HepG2 (cell line): ENCODE data around the gene IST1. TPM values are rescaled to one million over a fixed set of nuclear protein-coding genes. Genes with fewer than 3 reads are reported as not detected.

ENCODE experiments used
- ATM ChIP-seq: fragments of 450-650 bp; IDR thresholded peaks from 2 replicates; pipeline ENCODE4 v1.7.1; 2017; ENCODE audit warnings: mild to moderate bottlenecking, borderline replicate concordance
- DMTF1 ChIP-seq: sonication (generic); formaldehyde crosslinking; IDR thresholded peaks from 2 replicates; pipeline ENCODE4 v1.4.0; 2020; ENCODE audit warnings: mild to moderate bottlenecking, missing genetic modification reagents
- GLMP ChIP-seq: sonication (generic); formaldehyde crosslinking; IDR thresholded peaks from 2 replicates; pipeline ENCODE4 v1.9.0; 2021; ENCODE audit warnings: missing genetic modification reagents, mild to moderate bottlenecking, borderline replicate concordance
- HNF4A ChIP-seq: sonication (generic); formaldehyde crosslinking; IDR thresholded peaks from 2 replicates; pipeline ENCODE4 v1.4.0; 2020; ENCODE audit warnings: missing genetic modification reagents
- JDP2 ChIP-seq: sonication (generic); formaldehyde crosslinking; IDR thresholded peaks from 2 replicates; pipeline ENCODE4 v1.8.1; 2022; ENCODE audit warnings: missing genetic modification reagents, borderline replicate concordance
- KDM4B ChIP-seq: sonication (generic); formaldehyde crosslinking; IDR thresholded peaks from 2 replicates; pipeline ENCODE4 v1.4.0; 2020; ENCODE audit warnings: missing genetic modification reagents
- KLF15 ChIP-seq: sonication (generic); formaldehyde crosslinking; IDR thresholded peaks from 2 replicates; pipeline ENCODE4 v1.8.1; 2023; ENCODE audit warnings: borderline replicate concordance, mild to moderate bottlenecking, inconsistent platforms, missing genetic modification reagents, mixed read lengths
- MAF1 ChIP-seq: sonication (generic); formaldehyde crosslinking; IDR thresholded peaks from 2 replicates; pipeline ENCODE4 v1.5.0; 2020; ENCODE audit warnings: missing genetic modification reagents, borderline replicate concordance
- MAFK ChIP-seq, 2 experiments: IDR thresholded peaks in 1 of 2; conservative IDR thresholded peaks in 1 of 2; 2 replicates each; pipeline ENCODE4 v1.6.1; 2011; ENCODE audit warnings: improper control_type of control experiment in 2 of 2, low read length in 2 of 2
- NFKB2 ChIP-seq: sonication (generic); formaldehyde crosslinking; IDR thresholded peaks from 2 replicates; pipeline ENCODE4 v1.4.0; 2020; ENCODE audit warnings: missing genetic modification reagents, borderline replicate concordance
- NR3C1 ChIP-seq: sonication (generic); formaldehyde crosslinking; IDR thresholded peaks from 2 replicates; pipeline ENCODE4 v1.4.0; 2020; ENCODE audit warnings: missing genetic modification reagents
- PHF21A ChIP-seq: sonication (generic); formaldehyde crosslinking; IDR thresholded peaks from 2 replicates; pipeline ENCODE4 v1.5.0; 2020; ENCODE audit warnings: mild to moderate bottlenecking, missing genetic modification reagents
- TFDP2 ChIP-seq: sonication (generic); formaldehyde crosslinking; IDR thresholded peaks from 2 replicates; pipeline ENCODE4 v1.4.0; 2020; ENCODE audit warnings: missing genetic modification reagents
- ZNF10 ChIP-seq: sonication (generic); formaldehyde crosslinking; IDR thresholded peaks from 2 replicates; pipeline ENCODE4 v1.4.0; 2020; ENCODE audit warnings: mild to moderate bottlenecking, low read depth, missing genetic modification reagents, borderline replicate concordance
- ZNF17 ChIP-seq: sonication (generic); formaldehyde crosslinking; IDR thresholded peaks from 2 replicates; pipeline ENCODE4 v1.5.0; 2020; ENCODE audit warnings: mild to moderate bottlenecking, missing genetic modification reagents
- ZNF598 ChIP-seq: sonication (generic); formaldehyde crosslinking; IDR thresholded peaks from 2 replicates; pipeline ENCODE4 v1.5.1; 2020; ENCODE audit warnings: mild to moderate bottlenecking, missing genetic modification reagents, borderline replicate concordance
- ZNF609 ChIP-seq: sonication (generic); formaldehyde crosslinking; IDR thresholded peaks from 2 replicates; pipeline ENCODE4 v1.4.0; 2020; ENCODE audit warnings: mild to moderate bottlenecking, missing genetic modification reagents, borderline replicate concordance
- ZNF724P ChIP-seq: sonication (generic); formaldehyde crosslinking; IDR thresholded peaks from 2 replicates; pipeline ENCODE4 v1.8.0; 2022; ENCODE audit warnings: missing genetic modification reagents, borderline replicate concordance
- ZNF776 ChIP-seq: sonication (generic); formaldehyde crosslinking; IDR thresholded peaks from 2 replicates; pipeline ENCODE4 v1.4.0; 2020; ENCODE audit warnings: mild to moderate bottlenecking, missing genetic modification reagents
- polyA plus RNA-seq, 8 experiments: library from polyadenylated mRNA; depleted of rRNA in 3 of 8; stranded (reverse) in 7 of 8; unstranded in 1 of 8; fragments of >200 nt; fragmentation: Illumina TruSeq in 4 of 8; extraction: Trizol in 4 of 8; gene quantifications; 2 replicates each; pipeline versions ENCODE4 v1.2.1 to v1.2.3, GENCODE V29; 2011 to 2016; ENCODE audit warnings: low read depth in 4 of 8, missing spikeins in 1 of 8, mixed read lengths in 1 of 8; ENCODE audit not compliant: insufficient read depth in 1 of 8
- total RNA-seq, 5 experiments: library from RNA; depleted of rRNA; stranded (reverse); fragments of >200 nt; fragmentation: Illumina TruSeq; extraction: Trizol; gene quantifications; 2 replicates each; pipeline ENCODE4 v1.2.3, GENCODE V29; 2016; ENCODE audit warnings: low read depth in 1 of 5

Gene IST1
- total and polyA plus RNA-seq, 2 of the 13 experiments (the other 11 are each of a cell fraction or from before 2014, with no cell fraction given), result 346 to 415 TPM

- no peak; the same call in 1 of the 2 replicates for TF ChIP-seq ZNF609 (CRISPR knock-in tag)
- TF ChIP-seq JDP2 (CRISPR knock-in tag), result no peak; the same call in 1 of the 2 replicates
- TF ChIP-seq ATM, result no peak
- peak; percentile 97 for TF ChIP-seq ZNF724P (CRISPR knock-in tag)
- TF ChIP-seq ZNF17 (CRISPR knock-in tag), result no peak
- 0 out of 2 replicates have a peak, but pooled peaks have one; percentile 18 for TF ChIP-seq KLF15 (CRISPR knock-in tag)
- no peak for TF ChIP-seq NR3C1
- TF ChIP-seq HNF4A, result peak; percentile 55
- no peak; the same call in 1 of the 2 replicates for TF ChIP-seq TFDP2 (CRISPR knock-in tag)
- no peak for TF ChIP-seq GLMP
- peak; percentile 59 for TF ChIP-seq KDM4B (CRISPR knock-in tag)
- TF ChIP-seq ZNF10 (CRISPR knock-in tag), result no peak
- TF ChIP-seq ZNF598, result no peak; the same call in 1 of the 2 replicates
- TF ChIP-seq MAF1, result peak; percentile 72; the same call in 1 of the 2 replicates
- peak; percentile 43; the same call in 1 of the 2 replicates for TF ChIP-seq PHF21A (CRISPR knock-in tag)
- TF ChIP-seq DMTF1 (CRISPR knock-in tag), result no peak
- TF ChIP-seq MAFK (conservative IDR thresholded peaks at IDR 0.05 in 1 of 2, IDR thresholded peaks at IDR 0.05 in 1 of 2; ENCODE audit: low read length in 2 of 2), result no peak; a peak in 1 of 4 replicates
- no peak; the same call in 1 of the 2 replicates for TF ChIP-seq ZNF776
- TF ChIP-seq NFKB2, result peak; percentile 82
These were observed 49.5 kb upstream of the IST1 start, which contains the start of gene ATXN1L (continued) for GRCh38 chr16:71845639-71846430.
